GM23248 (cell line): ENCODE measurements around the gene GLRX. TPM values are rescaled to one million over a fixed set of nuclear protein-coding genes. Genes with fewer than 3 reads are reported as not detected.
"Not testable (repeated sequence)": the region's sequence is repeated elsewhere in the genome, so short reads cannot be mapped to it uniquely, and the experiment has no call there.

Experiments
- DNase-seq: peaks from one replicate; pipeline ENCODE4 v3.0.0-alpha.2; 2015
- H2AFZ ChIP-seq: fragments of 200-600 bp; sonication (generic); 2 replicates; pipeline ENCODE4 v1.6.1; 2016; ENCODE audit warnings: antibody characterized with exemption
- H3F3A ChIP-seq: fragments of 200-600 bp; sonication (generic); 2 replicates; pipeline ENCODE4 v1.6.1; 2016; ENCODE audit warnings: mild to moderate bottlenecking, antibody characterized with exemption, mixed run types; ENCODE audit not compliant: insufficient read depth
- H3K27ac ChIP-seq: fragments of 200-600 bp; sonication (generic); 2 replicates; pipeline ENCODE4 v1.5.1; 2016; ENCODE audit warnings: mild to moderate bottlenecking
- H3K27me3 ChIP-seq: fragments of 200-600 bp; sonication (generic); replicated peaks from 2 replicates; pipeline ENCODE4 v1.6.1; 2016; ENCODE audit warnings: mild to moderate bottlenecking; ENCODE audit not compliant: insufficient read depth
- H3K36me3 ChIP-seq: fragments of 200-600 bp; sonication (generic); 2 replicates; pipeline ENCODE4 v1.6.1; 2016; ENCODE audit warnings: low read depth, mild to moderate bottlenecking
- H3K4me1 ChIP-seq: fragments of 200-600 bp; sonication (generic); 2 replicates; pipeline ENCODE4 v1.6.1; 2016; ENCODE audit warnings: mild to moderate bottlenecking; ENCODE audit not compliant: insufficient read depth
- H3K4me2 ChIP-seq: fragments of 200-600 bp; sonication (generic); one replicate; pipeline ENCODE4 v1.6.1; 2016; ENCODE audit warnings: mild to moderate bottlenecking; ENCODE audit not compliant: unreplicated experiment
- H3K4me3 ChIP-seq: fragments of 200-600 bp; sonication (generic); 2 replicates; pipeline ENCODE4 v1.5.1; 2016; ENCODE audit warnings: mild to moderate bottlenecking
- H3K79me2 ChIP-seq: fragments of 200-600 bp; sonication (generic); 2 replicates; pipeline ENCODE4 v1.6.1; 2016; ENCODE audit warnings: mild to moderate bottlenecking; ENCODE audit not compliant: insufficient read depth
- H3K9ac ChIP-seq: fragments of 200-600 bp; sonication (generic); 2 replicates; pipeline ENCODE4 v1.6.1; 2016; ENCODE audit warnings: mild to moderate bottlenecking
- H3K9me2 ChIP-seq: fragments of 200-600 bp; sonication (generic); 2 replicates; pipeline ENCODE4 v1.6.1; 2016; ENCODE audit warnings: mixed run types, mild to moderate bottlenecking, moderate library complexity; ENCODE audit not compliant: insufficient read depth
- H3K9me3 ChIP-seq: fragments of 200-600 bp; sonication (generic); one replicate; pipeline ENCODE4 v1.6.1; 2017; ENCODE audit warnings: low read depth
- H4K20me1 ChIP-seq: fragments of 200-600 bp; sonication (generic); 2 replicates; pipeline ENCODE4 v1.6.0; 2016; ENCODE audit not compliant: insufficient read depth
- EZH2 ChIP-seq: fragments of 200-600 bp; sonication (generic); IDR thresholded peaks from 2 replicates; pipeline ENCODE4 v1.6.1; 2018; ENCODE audit warnings: antibody characterized with exemption, mild to moderate bottlenecking; ENCODE audit not compliant: insufficient read depth, poor library complexity, severe bottlenecking
- EZH2phosphoT487 ChIP-seq: fragments of 200-600 bp; sonication (generic); IDR thresholded peaks from 2 replicates; pipeline ENCODE4 v1.6.1; 2018; ENCODE audit warnings: antibody characterized with exemption, moderate library complexity, mild to moderate bottlenecking, low read depth; ENCODE audit not compliant: insufficient read depth
- WGBS, 2 experiments: methylation state at CpG; one replicate each; pipeline ENCODE4 v1.1.6; 2015 to 2017; ENCODE audit warnings: low lambda C conversion rate in 2 of 2, low coverage in 1 of 2; ENCODE audit errors: missing lambda C conversion rate in 2 of 2; 5-methylcytosine and 5-hydroxymethylcytosine counted together
- in situ Hi-C: fragments of 300-500 bp; cut with MboI; formaldehyde crosslinking; loops from 2 replicates; pipeline ENCODE4 v1.15.0; 2020
- polyA plus RNA-seq: library from polyadenylated mRNA; unstranded; fragments of >200 nt; fragmentation: Nextera tagmentation; extraction: Ambion mirVana; gene quantifications from 2 replicates; pipeline ENCODE4 v1.2.1, GENCODE V29; 2016
- total RNA-seq: library from RNA; depleted of rRNA; stranded (reverse); fragments of >200 nt; shearing (Covaris generic); gene quantifications from 2 replicates; pipeline ENCODE4 v1.2.3, GENCODE V29; 2014; rRNA removed

The GLRX gene
- 144 and 174 TPM in 2 replicates for total RNA-seq
- polyA plus RNA-seq: 316 and 320 TPM in 2 replicates

GRCh38 chr5:95822542-95823181 lies at the start of gene GLRX:
TSS of gene GLRX (minus strand) at chr5:95822726. CDS start at chr5:95822662, 64 bp downstream.
- Histone ChIP-seq H3K4me3 (peak within 1 kb of the TSS; percentile 99), H3K79me2 (peaks cover 48% of the 10 kb centered on the region), H3K9me2 (no peaks in the 10 kb centered on the region), H3K4me1 (peaks cover 47% of the 10 kb centered on the region), H3K9ac (peak within 1 kb of the TSS; percentile 90), H3K36me3 (peaks cover 10% of the 10 kb centered on the region; the same call in 1 of the 2 replicates), H3K4me2 (peak within 1 kb of the TSS; percentile 89), H2AFZ (peak within 1 kb of the TSS; percentile 80), H3K27ac (peak within 1 kb of the TSS; percentile 97), H4K20me1 (peaks cover 21% of the 10 kb centered on the region; the same call in 1 of the 2 replicates), H3K9me3 (no peaks in the 10 kb centered on the region), H3K27me3 (no peaks in the 10 kb centered on the region), H3F3A (peaks cover 34% of the 10 kb centered on the region)
- peak; percentile 97 for DNase-seq
- in situ Hi-C loops: no loop called here
- 0 to 1% methylated on average over 8 of the region's 8 CpGs for WGBS, 2 experiments
- TF ChIP-seq EZH2phosphoT487 (no peak), EZH2 (no peak)

GRCh38 chr5:95871146-95871806 lies 48.8 kb upstream of the GLRX start:
- in situ Hi-C loops: no loop called here
- peaks cover 80% of the 10 kb centered on the region for H3F3A ChIP-seq
- 99% methylated on average over 9 of the region's 9 CpGs for WGBS, 2 experiments
- H3K27me3 ChIP-seq: no peaks in the 10 kb centered on the region
- H3K27ac ChIP-seq: peak overlapping the region; percentile 65; the same call in 1 of the 2 replicates
- no peaks in the 10 kb centered on the region for H3K9me3 ChIP-seq
- H4K20me1 ChIP-seq: no peaks in the 10 kb centered on the region
- no peaks in the 10 kb centered on the region for H3K9me2 ChIP-seq
- TF ChIP-seq EZH2: no peak
- no peak for TF ChIP-seq EZH2phosphoT487
- no peak overlapping the region for H3K9ac ChIP-seq
- H3K4me2 ChIP-seq: no peak overlapping the region
- H3K79me2 ChIP-seq: no peaks in the 10 kb centered on the region
- peaks cover 26% of the 10 kb centered on the region for H3K4me1 ChIP-seq
- DNase-seq: no peak
- H2AFZ ChIP-seq: no peak overlapping the region
- H3K4me3 ChIP-seq: no peak overlapping the region
- H3K36me3 ChIP-seq: no peaks in the 10 kb centered on the region

- Histone ChIP-seq H3K9ac (peak overlapping the region; percentile 46), H3K27me3 (no peaks in the 10 kb centered on the region), H2AFZ (no peak overlapping the region), H3K4me1 (peaks cover 30% of the 10 kb centered on the region), H3K79me2 (no peaks in the 10 kb centered on the region), H3F3A (peaks cover 79% of the 10 kb centered on the region), H3K27ac (peak overlapping the region; percentile 65), H3K36me3 (no peaks in the 10 kb centered on the region), H3K9me3 (no peaks in the 10 kb centered on the region), H3K9me2 (no peaks in the 10 kb centered on the region), H4K20me1 (no peaks in the 10 kb centered on the region), H3K4me2 (peak overlapping the region; percentile 23), H3K4me3 (no peak overlapping the region)
- DNase-seq: peak; percentile 66
- in situ Hi-C loops: no loop called here
- TF ChIP-seq EZH2phosphoT487: no peak
- TF ChIP-seq EZH2: no peak
- WGBS, 2 experiments: 65 to 76% methylated on average over 1 of the region's 1 CpG
Observed at GRCh38 chr5:95870105-95870672, 47.7 kb upstream of the GLRX start.

GRCh38 chr5:95869173-95869855 lies 46.8 kb upstream of the GLRX start:
- in situ Hi-C loops, H3K4me2 ChIP-seq: not testable (repeated sequence)
- H3K27ac ChIP-seq: peak overlapping the region; percentile 39; the same call in 1 of the 2 replicates

More at GRCh38 chr5:95869173-95869855, 46.8 kb upstream of the GLRX start:
- not testable (repeated sequence) for H3K9me2 ChIP-seq, H3K36me3 ChIP-seq, H3K79me2 ChIP-seq, H3K4me3 ChIP-seq, H4K20me1 ChIP-seq, H3K9me3 ChIP-seq, H3K9ac ChIP-seq, DNase-seq, H2AFZ ChIP-seq, H3K27me3 ChIP-seq
- peaks cover 35% of the 10 kb centered on the region for H3K4me1 ChIP-seq
- 52 to 69% methylated on average over 2 to 3 of the region's 3 CpGs for WGBS, 2 experiments
- H3F3A ChIP-seq: peaks cover 71% of the 10 kb centered on the region
